Neuronal stem cell (in vitro differentiated cells): ENCODE results near the gene REPIN1.
A peak's percentile ranks its signal among the peaks of the same experiment; 100 is the strongest.

Source experiments
- DNase-seq: peaks from one replicate; pipeline ENCODE4 v3.0.0-alpha.2; 2013; ENCODE audit warnings: low spot score
- H2AFZ ChIP-seq: one replicate; pipeline ENCODE4 v1.6.1; 2013; ENCODE audit warnings: mild to moderate bottlenecking, low read length, inconsistent platforms
- H2AK5ac ChIP-seq: 2 replicates; pipeline ENCODE4 v1.6.1; 2013; ENCODE audit warnings: low read depth, mild to moderate bottlenecking, inconsistent platforms, low read length, moderate library complexity, mixed read lengths
- H2BK120ac ChIP-seq: 2 replicates; pipeline ENCODE4 v1.6.1; 2013; ENCODE audit warnings: low read depth, mild to moderate bottlenecking, inconsistent platforms, low read length, moderate library complexity, mixed read lengths
- H2BK12ac ChIP-seq: one replicate; pipeline ENCODE4 v1.6.1; 2013; ENCODE audit warnings: low read length, inconsistent platforms
- H2BK15ac ChIP-seq: 2 replicates; pipeline ENCODE4 v1.6.1; 2013; ENCODE audit warnings: mild to moderate bottlenecking, low read length, inconsistent platforms, mixed read lengths
- H2BK5ac ChIP-seq: one replicate; pipeline ENCODE4 v1.6.1; 2013; ENCODE audit warnings: inconsistent platforms, mild to moderate bottlenecking, low read length, moderate library complexity
- H3K14ac ChIP-seq: one replicate; pipeline ENCODE4 v1.6.1; 2013; ENCODE audit warnings: low read length, inconsistent platforms
- H3K18ac ChIP-seq: 2 replicates; pipeline ENCODE4 v1.6.1; 2013; ENCODE audit warnings: low read length, inconsistent platforms
- H3K23ac ChIP-seq: 2 replicates; pipeline ENCODE4 v1.6.1; 2013; ENCODE audit warnings: low read depth, mild to moderate bottlenecking, mixed read lengths, low read length, inconsistent platforms; ENCODE audit not compliant: poor library complexity
- H3K27ac ChIP-seq: replicated peaks from 3 replicates; pipeline ENCODE4 v1.5.1; 2013; ENCODE audit warnings: low read length, inconsistent platforms
- H3K27me3 ChIP-seq, 3 experiments: 2 replicates each; pipeline ENCODE4 v1.6.1; 2013; ENCODE audit warnings: low read length in 3 of 3, mild to moderate bottlenecking in 2 of 3, inconsistent platforms in 1 of 3, low read depth in 1 of 3, mixed read lengths in 1 of 3, moderate library complexity in 1 of 3; ENCODE audit not compliant: control insufficient read depth in 3 of 3, insufficient read depth in 3 of 3
- H3K36me3 ChIP-seq, 2 donors: replicated peaks in 1 of 2; 2 replicates each; pipeline ENCODE4 v1.6.1; 2013; ENCODE audit warnings: low read length in 2 of 2; ENCODE audit not compliant: control insufficient read depth in 2 of 2, insufficient read depth in 2 of 2
- H3K4ac ChIP-seq: 2 replicates; pipeline ENCODE4 v1.6.1; 2013; ENCODE audit warnings: inconsistent platforms, mild to moderate bottlenecking, low read length, moderate library complexity
- H3K4me1 ChIP-seq, 2 donors: 1 replicate in 1 of 2; 2 replicates in 1 of 2; pipeline ENCODE4 v1.6.1; 2013; ENCODE audit warnings: low read length in 2 of 2, low read depth in 1 of 2; ENCODE audit not compliant: control insufficient read depth in 2 of 2, insufficient read depth in 1 of 2
- H3K4me2 ChIP-seq: one replicate; pipeline ENCODE4 v1.6.1; 2013; ENCODE audit warnings: mild to moderate bottlenecking, low read length, inconsistent platforms; ENCODE audit not compliant: insufficient read depth, poor library complexity, severe bottlenecking
- H3K4me3 ChIP-seq, 2 donors: 2 replicates each; pipeline ENCODE4 v1.5.1; 2013; ENCODE audit warnings: low read length in 2 of 2, mild to moderate bottlenecking in 2 of 2, inconsistent platforms in 1 of 2, moderate library complexity in 1 of 2
- H3K79me1 ChIP-seq: one replicate; pipeline ENCODE4 v1.6.1; 2013; ENCODE audit warnings: low read depth, mild to moderate bottlenecking, inconsistent platforms, low read length, moderate library complexity
- H3K9ac ChIP-seq: one replicate; pipeline ENCODE4 v1.6.1; 2013; ENCODE audit warnings: mild to moderate bottlenecking, low read depth, low read length, inconsistent platforms; ENCODE audit not compliant: poor library complexity
- H3K9me3 ChIP-seq, 2 donors: replicated peaks in 1 of 2; 2 replicates each; pipeline versions ENCODE3 to v1.6.1; 2013; ENCODE audit warnings: low read length in 2 of 2, mild to moderate bottlenecking in 2 of 2, inconsistent platforms in 1 of 2, low read depth in 1 of 2, mixed read lengths in 1 of 2, moderate library complexity in 1 of 2; ENCODE audit not compliant: control insufficient read depth in 2 of 2, insufficient read depth in 1 of 2
- H4K8ac ChIP-seq: one replicate; pipeline ENCODE4 v1.6.1; 2013; ENCODE audit warnings: low read depth, mild to moderate bottlenecking, inconsistent platforms, low read length, moderate library complexity
- H4K91ac ChIP-seq: one replicate; pipeline ENCODE4 v1.6.1; 2013; ENCODE audit warnings: low read length, low read depth, mild to moderate bottlenecking, inconsistent platforms; ENCODE audit not compliant: poor library complexity
- WGBS, 2 donors: extraction: QIAGEN DNeasy Blood & Tissue Kit; methylation state at CpG; one replicate each; pipeline ENCODE4 v1.1.7; 2013; ENCODE audit warnings: missing lambda C conversion rate in 2 of 2, mixed read lengths in 1 of 2; ENCODE audit not compliant: insufficient read length in 2 of 2, insufficient replicate concordance in 1 of 2; ENCODE audit errors: extremely low coverage in 2 of 2; 5-methylcytosine and 5-hydroxymethylcytosine counted together

Gene REPIN1

GRCh38 chr7:150345012-150345411 lies 23.6 kb upstream of the REPIN1 start:
- no peak overlapping the region for H2BK15ac ChIP-seq
- no peak overlapping the region for H3K18ac ChIP-seq
- no peak overlapping the region for H4K8ac ChIP-seq
- H3K9ac ChIP-seq, result no peak overlapping the region
- no peak overlapping the region for H3K23ac ChIP-seq
- H3K36me3 ChIP-seq, result no peaks in the 10 kb centered on the region
- H2AFZ ChIP-seq, result no peak overlapping the region
- no CpG with 5 or more reads among the region's 1 CpG for WGBS, 2 donors
- H3K4me2 ChIP-seq, result no peak overlapping the region
- no peaks in the 10 kb centered on the region for H3K79me1 ChIP-seq
- H2AK5ac ChIP-seq, result no peak overlapping the region
- no peak overlapping the region for H2BK12ac ChIP-seq
- H3K4me3 ChIP-seq, result no peak overlapping the region
- H3K4me1 ChIP-seq, result peaks cover 5 to 7% of the 10 kb centered on the region in 2 donors
- H2BK5ac ChIP-seq, result no peak overlapping the region
- no peak overlapping the region for H4K91ac ChIP-seq
- H3K27ac ChIP-seq, result no peak overlapping the region
- no peak overlapping the region for H3K14ac ChIP-seq
- H2BK120ac ChIP-seq, result no peak overlapping the region
- no peak for DNase-seq
- no peak overlapping the region for H3K4ac ChIP-seq
- H3K27me3 ChIP-seq, result peaks cover 13 to 36% (median 25%) of the 10 kb centered on the region in 3 experiments
- peaks cover 3 to 7% of the 10 kb centered on the region in 2 donors for H3K9me3 ChIP-seq

- Histone ChIP-seq H3K4me2 (no peak overlapping the region), H3K14ac (no peak overlapping the region), H3K36me3 (no peaks in the 10 kb centered on the region), H4K91ac (no peak overlapping the region), H3K27ac (no peak overlapping the region), H2AFZ (no peak overlapping the region), H2BK120ac (no peak overlapping the region), H2BK5ac (no peak overlapping the region), H3K4me3 (peak overlapping the region in 1 of 2 donors; percentile 30), H3K9ac (no peak overlapping the region), H3K4ac (no peak overlapping the region), H3K27me3 (peaks cover 5 to 23% (median 18%) of the 10 kb centered on the region in 3 experiments), H3K23ac (no peak overlapping the region), H2BK15ac (no peak overlapping the region), H2BK12ac (no peak overlapping the region), H2AK5ac (no peak overlapping the region), H3K79me1 (no peaks in the 10 kb centered on the region), H4K8ac (no peak overlapping the region), H3K4me1 (peaks cover 0 to 3% of the 10 kb centered on the region in 2 donors), H3K9me3 (peaks cover 3 to 7% of the 10 kb centered on the region in 2 donors), H3K18ac (no peak overlapping the region)
- WGBS, 2 donors, result no CpG with 5 or more reads among the region's 5 CpGs
- no peak for DNase-seq
Observed at GRCh38 chr7:150346922-150347321, 21.7 kb upstream of the REPIN1 start.

GRCh38 chr7:150351587-150352194 lies 16.9 kb upstream of the REPIN1 start:
- no CpG with 5 or more reads among the region's 8 CpGs for WGBS, 2 donors
- H4K91ac ChIP-seq, result no peak overlapping the region
- H3K14ac ChIP-seq, result no peak overlapping the region
- H2BK5ac ChIP-seq, result no peak overlapping the region
- H3K4me3 ChIP-seq, result no peak overlapping the region
- H3K23ac ChIP-seq, result no peak overlapping the region
- H3K27ac ChIP-seq, result no peak overlapping the region
- H3K4me1 ChIP-seq, result no peaks in the 10 kb centered on the region
- H3K9me3 ChIP-seq, result peaks cover 0 to 1% of the 10 kb centered on the region in 2 donors
- no peak overlapping the region for H3K4me2 ChIP-seq
- no peak for DNase-seq
- no peak overlapping the region for H3K9ac ChIP-seq
- no peaks in the 10 kb centered on the region for H3K36me3 ChIP-seq
- no peak overlapping the region for H3K18ac ChIP-seq
- no peak overlapping the region for H2BK12ac ChIP-seq
- no peaks in the 10 kb centered on the region for H3K27me3 ChIP-seq
- no peak overlapping the region for H4K8ac ChIP-seq
- no peak overlapping the region for H2BK15ac ChIP-seq
- no peak overlapping the region for H2AK5ac ChIP-seq
- no peak overlapping the region for H2BK120ac ChIP-seq
- no peak overlapping the region for H2AFZ ChIP-seq
- H3K4ac ChIP-seq, result no peak overlapping the region
- no peaks in the 10 kb centered on the region for H3K79me1 ChIP-seq

- H4K91ac ChIP-seq, result no peak overlapping the region
- no peak overlapping the region for H3K4me3 ChIP-seq
- H2BK12ac ChIP-seq, result no peak overlapping the region
- no peak overlapping the region for H2BK120ac ChIP-seq
- H3K9ac ChIP-seq, result no peak overlapping the region
- no peak overlapping the region for H2AFZ ChIP-seq
- no peaks in the 10 kb centered on the region for H3K79me1 ChIP-seq
- H3K4me1 ChIP-seq, result no peaks in the 10 kb centered on the region
- H3K36me3 ChIP-seq, result no peaks in the 10 kb centered on the region
- H3K9me3 ChIP-seq, result no peaks in the 10 kb centered on the region
- WGBS, 2 donors, result no CpG with 5 or more reads among the region's 1 CpG
- no peak overlapping the region for H3K14ac ChIP-seq
- DNase-seq, result no peak
- H3K27me3 ChIP-seq, result no peaks in the 10 kb centered on the region
- H3K23ac ChIP-seq, result no peak overlapping the region
- no peak overlapping the region for H2BK15ac ChIP-seq
- no peak overlapping the region for H3K27ac ChIP-seq
- H2AK5ac ChIP-seq, result no peak overlapping the region
- no peak overlapping the region for H3K4me2 ChIP-seq
- H3K4ac ChIP-seq, result no peak overlapping the region
- no peak overlapping the region for H4K8ac ChIP-seq
- H2BK5ac ChIP-seq, result no peak overlapping the region
- H3K18ac ChIP-seq, result no peak overlapping the region
Observed at GRCh38 chr7:150355666-150356059, 13.0 kb upstream of the REPIN1 start.
